HG03280 (cell line): ENCODE data around the gene SRSF2.
"Not testable (repeated sequence)": the region's sequence is repeated elsewhere in the genome, so short reads cannot be mapped to it uniquely, and the experiment has no call there.

Source experiments
- ATAC-seq: cut with Tn5 transposase; IDR thresholded peaks from one replicate; pipeline ENCODE4 v1.9.1; 2021; ENCODE audit warnings: mild to moderate bottlenecking, moderate library complexity; ENCODE audit not compliant: unreplicated experiment

Gene SRSF2

DNA sequence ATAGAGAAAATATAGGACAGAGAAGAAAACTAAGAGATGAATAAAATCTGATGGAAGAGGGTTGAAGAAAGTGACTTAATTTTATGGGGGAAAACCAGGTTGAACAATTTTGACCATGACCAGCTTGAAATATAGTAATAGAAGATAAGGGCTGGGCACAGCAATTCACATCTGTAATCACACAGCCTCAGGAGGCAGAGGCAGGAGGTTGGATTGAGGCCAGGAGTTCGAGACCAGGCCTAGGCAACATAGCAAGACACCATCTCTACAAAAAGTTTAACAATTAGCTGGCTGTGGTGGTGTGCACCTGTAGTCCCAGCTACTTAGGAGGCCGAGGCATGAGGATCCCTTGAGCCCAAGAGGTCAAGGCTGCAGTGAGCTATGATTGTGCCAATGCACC, 35.1 kb downstream of the SRSF2 start:
- ATAC-seq, result no peak

DNA sequence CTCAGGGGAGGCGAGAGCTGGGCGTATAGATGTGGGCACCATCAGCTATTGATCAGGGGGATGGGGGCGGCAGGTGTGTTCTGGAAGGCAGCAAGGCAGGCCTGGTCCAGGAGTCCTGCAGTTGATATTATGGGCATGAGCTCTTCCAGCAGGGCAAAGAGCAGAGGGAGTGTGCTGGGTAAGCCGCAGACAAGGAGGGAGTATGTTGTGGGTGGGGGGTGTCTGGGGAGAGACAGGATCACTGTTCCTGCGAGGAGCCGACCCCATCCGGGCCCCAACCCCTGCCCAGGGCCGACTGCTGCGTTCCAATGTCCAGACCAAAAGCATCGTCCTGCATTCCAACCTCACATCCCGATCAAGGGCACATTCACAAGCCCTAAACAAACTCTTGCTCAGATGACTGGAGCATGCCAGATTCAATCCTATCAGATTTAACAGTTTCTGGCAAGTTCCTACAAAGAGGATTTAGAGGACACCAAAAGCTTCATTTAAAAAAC, 35.6 kb downstream of the SRSF2 start:
- ATAC-seq, result no peak

DNA sequence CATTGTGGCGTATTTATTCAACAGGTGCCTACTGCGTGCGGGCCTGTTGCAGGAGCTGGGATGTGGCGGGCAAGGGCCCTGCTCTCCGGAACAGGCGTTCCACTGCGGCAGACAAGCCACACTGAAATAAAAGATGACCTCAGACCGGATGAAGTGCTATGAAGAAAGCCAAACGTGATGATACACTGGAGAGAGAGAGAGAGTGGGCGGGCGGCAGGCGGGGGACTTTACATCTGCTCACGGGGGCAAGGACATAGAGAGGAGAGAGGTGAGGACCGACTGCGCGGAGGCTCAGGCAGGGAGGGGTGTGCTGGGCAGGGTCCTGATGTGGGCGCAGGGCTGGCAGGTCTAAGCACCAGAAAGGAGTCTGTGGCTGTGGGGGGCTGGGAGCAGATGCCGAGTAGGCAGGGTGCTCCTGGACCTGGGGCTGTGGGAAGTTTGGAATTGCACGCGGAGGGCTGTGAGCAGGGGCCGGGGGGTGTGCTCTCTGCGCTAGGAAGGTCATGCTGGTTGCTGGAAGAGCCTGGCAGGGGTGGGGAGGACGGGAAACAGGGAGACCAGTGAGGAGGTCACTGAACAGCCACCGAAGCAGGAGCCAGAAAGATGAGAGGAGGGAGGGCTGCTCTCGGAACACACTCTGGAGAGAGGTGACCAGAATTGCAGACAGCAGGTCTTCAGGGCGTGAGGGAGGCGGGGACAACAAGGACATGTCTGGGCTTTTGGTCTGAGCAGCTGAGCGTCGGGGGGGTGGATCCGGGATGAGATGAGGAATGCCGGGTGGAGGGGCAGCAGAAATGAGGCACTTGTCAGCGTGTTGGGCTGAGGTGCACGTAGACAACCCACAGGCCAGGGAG, 36.3 kb downstream of the SRSF2 start:
- no peak for ATAC-seq

DNA sequence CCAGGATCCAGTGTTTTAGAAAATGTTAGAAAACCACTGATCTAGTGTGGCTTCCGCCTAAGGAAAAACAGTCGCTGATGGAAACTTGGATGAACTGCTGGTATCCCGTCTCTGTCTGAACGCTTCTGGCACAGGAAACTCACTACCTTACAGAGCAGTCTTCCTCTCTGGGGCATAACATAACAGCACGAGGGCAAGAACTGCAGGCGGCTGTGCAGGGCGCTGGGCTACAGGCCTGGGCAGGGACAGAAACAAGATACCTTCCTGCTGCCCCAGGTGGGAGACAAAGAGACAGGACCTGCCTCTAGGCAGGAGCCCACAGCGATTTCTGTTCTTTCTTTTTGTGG, 36.9 kb downstream of the SRSF2 start:
- no peak for ATAC-seq

- ATAC-seq, result not testable (repeated sequence)
Measured at GRCh38 chr17:76698466-76698977, 38.6 kb downstream of the SRSF2 start.

DNA sequence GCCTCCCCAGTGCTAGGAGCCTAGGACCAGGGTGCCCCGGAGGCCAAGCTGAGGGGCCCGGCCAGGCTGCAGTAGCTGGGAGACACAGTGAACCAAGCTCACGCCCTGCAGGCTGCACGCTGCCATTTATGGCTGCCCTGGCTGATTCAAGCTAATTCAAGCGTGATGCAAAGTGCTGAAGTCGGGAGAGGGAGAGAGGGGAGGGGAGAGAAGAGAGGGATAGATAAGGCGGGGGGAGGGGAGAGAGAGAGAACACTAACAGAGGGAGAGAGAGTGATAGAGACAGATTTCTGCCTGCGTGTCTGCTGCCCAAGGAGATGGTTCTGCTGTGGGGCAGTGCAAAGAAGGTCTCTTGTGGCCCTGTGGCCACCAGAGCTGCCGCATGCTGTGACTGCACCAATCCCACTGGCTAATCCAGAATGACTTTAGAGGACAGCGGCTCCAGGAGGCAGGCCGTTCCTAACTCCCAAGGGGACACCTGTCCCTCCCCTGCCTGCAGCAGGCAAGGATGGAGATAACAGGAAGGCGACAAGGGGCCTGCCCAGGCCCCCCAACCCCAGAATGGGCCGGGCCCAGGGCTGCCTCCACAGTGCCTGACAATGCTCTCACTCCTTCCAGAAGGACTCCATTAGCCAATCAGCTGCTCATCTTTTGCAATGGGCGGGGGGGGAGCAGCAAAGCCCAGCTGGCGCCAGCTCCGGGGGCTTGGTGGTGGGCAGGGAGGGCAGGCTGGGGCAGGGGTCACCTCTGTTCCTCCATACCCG, 39.2 kb downstream of the SRSF2 start:
- ATAC-seq, result no peak

DNA sequence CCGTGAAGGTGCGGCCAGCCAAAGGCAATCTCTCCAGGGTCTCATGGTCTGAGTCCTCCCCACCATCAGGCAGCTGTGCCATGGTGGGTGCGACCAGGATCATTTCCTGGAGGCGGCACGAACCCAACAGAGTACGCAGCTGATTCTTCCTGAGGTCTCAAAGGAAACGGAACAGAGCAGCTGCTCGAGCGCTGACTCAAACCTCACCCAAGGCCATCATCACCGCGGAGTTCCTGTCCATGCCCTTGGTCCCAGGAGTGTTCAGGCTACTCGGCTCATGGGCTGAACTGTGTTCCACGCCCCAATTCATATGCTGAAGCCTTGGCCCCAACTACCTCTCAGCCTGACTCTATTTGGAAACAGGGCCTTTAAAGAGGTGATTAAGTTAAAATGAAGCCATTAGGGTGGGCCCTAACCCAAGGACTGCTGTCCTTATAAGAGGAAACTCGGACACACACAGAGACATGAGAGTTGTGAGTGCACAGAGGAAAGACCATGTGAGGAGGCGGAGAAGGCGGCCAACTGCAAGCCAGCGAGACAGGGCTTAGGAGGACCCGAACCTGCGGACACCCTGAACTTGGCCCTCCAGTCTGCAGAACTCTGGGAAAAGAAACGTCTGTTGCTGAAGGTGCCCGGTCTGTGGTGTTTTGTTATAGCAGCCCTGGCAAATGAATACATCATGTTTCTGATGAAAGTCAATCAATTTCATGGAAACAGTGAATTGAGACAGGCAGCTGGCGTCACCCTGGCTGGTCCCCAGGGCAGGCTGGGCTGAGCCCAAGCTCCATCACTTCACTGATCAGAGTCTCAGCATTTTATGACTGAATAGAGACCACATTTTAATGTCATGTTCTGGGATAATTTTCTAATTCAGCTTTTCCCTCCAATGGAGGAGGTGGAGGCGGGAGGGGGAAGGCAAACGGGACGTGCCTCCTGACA, 40.1 kb downstream of the SRSF2 start:
- peak; percentile 52 for ATAC-seq

- no peak for ATAC-seq
Measured at GRCh38 chr17:76695059-76695831, 41.9 kb downstream of the SRSF2 start.

DNA sequence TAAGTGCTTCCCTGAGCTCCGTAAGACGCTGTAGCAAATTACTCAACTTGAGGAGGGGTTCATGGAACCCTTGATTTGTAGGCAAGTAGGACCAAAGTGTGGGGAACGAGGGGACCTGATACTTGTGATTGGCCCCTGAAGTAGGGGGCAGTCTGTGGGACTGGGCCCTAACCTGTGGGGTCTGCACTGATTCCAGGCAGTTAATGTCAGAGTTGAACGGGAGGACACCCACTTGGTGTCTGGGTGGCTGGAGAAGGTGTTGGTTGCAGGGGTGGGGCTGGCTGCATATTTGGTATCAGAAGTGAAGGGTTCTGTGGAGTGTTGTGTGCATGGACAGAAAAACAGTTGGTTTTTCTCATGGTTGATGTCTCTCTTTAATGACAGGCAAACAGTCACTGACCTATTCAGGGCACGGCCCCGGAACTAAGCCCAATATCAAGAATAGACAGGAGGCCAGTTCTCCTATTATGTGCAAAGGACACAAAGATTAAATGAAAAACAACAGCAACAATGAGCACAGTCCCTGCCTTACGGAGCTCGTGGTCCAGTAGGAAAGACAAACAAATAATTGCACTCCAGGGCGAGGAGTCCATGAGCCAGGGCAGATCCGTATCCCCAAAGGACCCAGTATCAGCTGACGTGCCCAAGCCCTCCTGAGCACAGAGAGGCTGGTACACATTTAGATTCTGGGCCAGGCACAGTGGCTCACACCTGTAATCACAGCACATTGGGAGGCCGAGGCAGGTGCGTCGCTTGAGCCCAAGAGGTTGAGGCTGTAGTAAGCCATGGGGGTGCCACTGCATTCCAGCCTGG, 45.5 kb downstream of the SRSF2 start:
- no peak for ATAC-seq

DNA sequence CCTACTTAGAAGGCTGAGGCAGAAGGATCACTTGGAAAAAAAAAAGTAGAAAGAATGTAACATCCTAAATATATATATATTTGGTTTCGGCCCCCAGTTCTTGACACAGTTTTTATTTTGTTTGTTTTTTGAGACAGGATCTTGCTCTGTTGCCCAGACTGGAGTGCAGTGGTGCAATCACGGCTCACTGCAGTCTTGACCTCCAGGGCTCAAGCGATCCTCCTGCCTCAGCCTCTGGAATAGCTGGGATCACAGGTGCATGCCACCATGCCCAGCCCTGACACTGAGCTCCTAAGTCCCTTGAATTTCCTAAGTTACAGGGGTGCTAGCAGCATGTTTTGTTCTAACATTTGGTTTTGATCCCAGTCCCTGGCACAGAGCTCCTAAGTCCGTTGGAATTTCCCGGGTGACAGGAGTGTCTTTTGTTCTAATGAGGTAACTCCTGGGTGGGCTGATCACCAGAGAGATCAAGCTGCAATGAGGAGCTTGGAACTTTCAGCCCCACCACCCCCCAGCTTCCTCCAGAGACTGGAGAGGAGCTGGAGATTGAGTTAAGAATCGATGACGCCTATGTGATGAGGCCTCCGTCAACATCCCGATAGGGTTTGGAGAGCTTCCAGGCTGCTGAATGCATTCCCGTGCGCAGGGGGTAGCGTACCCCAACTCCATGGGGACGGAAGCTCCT, 46.4 kb downstream of the SRSF2 start:
- ATAC-seq, result no peak

DNA sequence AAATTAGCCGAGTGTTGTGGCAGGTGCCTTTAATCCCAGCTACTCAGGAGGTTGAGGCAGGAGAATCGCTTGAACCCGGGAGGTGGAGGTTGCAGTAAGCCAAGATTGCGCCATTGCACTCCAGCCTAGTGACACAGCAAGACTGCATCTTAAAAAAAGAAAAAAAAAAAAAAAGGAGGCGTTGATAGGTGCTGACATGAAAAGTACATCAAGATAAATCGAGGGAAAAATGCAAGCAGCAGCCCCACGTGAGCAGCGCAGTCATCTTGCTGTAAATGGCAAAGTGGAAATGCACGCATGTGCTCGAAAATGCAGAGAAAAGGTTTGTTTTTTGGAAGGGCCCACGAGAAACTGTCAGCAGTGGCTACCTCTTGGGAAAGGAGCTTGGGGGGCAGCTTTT, 47.3 kb downstream of the SRSF2 start:
- ATAC-seq, result no peak

DNA sequence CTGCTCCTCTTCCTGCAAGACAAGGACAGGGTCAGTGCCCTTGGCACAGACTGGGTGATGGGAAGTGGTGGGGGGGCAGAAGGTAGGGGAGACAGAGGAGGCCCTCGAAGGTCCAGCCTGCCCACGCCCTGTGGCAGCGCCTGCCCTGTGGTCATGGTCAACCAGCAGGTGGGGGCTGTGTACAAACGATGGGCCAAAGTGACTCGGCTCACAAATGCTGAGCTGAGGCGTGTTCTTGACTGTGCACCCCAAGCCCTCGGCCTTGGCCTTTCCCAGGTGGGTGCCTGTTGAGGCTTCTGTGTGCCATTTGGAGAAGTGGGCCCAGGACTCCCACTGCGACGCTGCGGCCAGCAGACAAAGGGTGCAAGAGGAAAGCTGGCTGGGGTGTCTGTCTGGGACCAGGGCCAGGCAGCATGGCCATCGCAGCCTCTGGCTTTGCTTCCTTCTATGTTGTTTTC, 48.9 kb downstream of the SRSF2 start:
- no peak for ATAC-seq

GRCh38 chr17:76687298-76688164, 49.6 kb downstream of the SRSF2 start:
- ATAC-seq, result no peak

DNA sequence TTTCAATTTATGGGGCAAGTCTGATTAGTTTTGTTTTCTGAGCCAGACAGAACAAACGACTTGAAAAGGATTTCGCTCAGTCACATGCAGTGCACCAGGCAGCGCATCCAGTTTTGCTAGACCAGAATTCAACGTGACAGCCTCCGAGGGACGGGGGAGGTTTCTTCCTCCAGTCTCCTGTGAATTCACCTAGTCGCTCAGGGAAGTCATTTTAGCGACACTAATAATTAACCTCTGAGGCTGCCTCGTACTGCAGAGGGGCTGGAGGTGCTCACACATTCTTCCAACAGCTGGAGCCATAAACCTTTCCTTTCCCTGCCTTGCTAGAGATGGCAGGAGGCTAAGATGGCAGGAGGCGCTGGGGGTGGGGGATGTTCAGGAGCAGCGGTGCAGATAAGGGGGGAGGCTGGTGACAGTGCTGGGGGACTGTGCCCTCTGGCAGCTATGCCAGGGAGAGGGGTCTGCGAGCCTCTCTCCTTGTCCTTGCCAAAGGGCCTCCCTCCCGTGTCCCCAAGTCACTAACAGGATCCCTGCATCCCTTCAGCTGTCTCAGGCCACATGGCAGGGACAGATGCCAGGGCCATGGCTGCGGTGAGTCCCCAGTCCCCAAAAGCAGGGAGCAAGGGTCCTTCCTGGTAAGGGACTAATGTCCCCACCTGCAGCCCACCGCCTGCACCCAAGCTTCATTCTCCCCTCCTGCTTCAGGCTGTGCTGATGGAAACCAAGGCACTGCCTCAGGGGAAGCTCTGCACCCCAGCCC, 50.4 kb downstream of the SRSF2 start:
- no peak for ATAC-seq

DNA sequence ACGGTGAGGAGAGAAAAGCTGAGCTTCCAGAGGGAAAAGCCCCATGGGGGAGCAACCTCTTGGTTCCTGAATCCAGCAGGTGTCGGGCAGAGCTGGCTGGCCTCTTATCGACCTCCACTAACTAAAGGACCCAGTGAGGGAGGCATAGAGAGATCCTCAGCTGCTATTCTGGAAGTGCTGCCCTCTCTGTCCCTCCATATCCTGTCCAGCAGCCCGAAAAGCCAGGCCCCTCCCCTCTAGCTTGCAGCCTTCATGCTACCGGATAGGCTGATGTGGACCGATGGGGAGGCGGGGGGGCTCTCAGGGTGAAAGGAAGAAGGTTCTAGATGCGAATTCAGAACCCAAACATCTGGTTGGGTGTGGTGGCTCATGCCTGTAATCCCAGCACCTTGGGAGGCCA, 51.3 kb downstream of the SRSF2 start:
- no peak for ATAC-seq

DNA sequence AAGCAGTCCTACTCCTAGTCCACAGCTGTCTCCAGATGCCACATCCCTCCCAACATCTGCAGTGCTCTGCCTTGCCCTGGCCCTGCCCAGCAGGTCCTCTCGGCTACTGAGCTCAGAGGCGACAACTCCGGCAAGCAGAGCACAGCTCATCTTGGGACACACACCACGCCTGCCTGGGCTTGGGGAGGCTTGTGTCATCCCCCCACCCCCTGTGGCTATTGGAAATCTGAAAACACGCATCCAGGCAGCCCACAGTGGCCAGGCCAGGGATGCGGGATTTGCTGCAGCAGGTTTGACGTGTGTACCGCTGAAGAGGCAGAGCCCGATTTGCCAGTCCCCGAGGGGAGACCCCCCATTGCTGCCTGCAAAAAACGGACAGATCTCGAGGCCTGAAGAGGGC, 51.8 kb downstream of the SRSF2 start:
- ATAC-seq, result no peak

GRCh38 chr17:76684756-76685155, 52.4 kb downstream of the SRSF2 start:
- ATAC-seq, result no peak
